Measurements from ENCODE around the gene TMEM214. TPM values are rescaled to one million over a fixed set of nuclear protein-coding genes. Genes with fewer than 3 reads are reported as not detected.

Gene TMEM214
- total RNA-seq, 2 donors from 2014 or later: 21.0 to 41.0 TPM

DNA sequence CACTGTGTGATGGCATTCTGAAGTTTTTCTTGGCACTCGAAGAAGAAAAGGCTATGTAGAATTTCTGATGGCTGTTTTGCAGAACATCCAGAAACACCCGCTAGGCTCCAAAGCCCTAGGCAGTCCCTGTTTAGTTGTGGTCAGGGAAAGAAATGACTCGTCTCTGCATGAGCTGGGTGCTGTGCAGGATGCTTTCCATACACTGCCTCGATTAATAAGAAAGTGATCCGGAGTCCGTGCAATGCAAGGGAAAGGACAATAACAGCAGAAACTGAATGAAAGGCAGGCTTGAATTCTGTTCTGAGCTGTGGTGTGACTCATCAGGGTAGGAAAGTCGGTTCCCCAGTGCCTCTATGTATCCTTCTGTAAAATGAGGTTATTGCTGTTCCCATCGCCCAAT lies 43.6 kb upstream of the TMEM214 start:
- H3K4me3 ChIP-seq: no peak overlapping the region

DNA sequence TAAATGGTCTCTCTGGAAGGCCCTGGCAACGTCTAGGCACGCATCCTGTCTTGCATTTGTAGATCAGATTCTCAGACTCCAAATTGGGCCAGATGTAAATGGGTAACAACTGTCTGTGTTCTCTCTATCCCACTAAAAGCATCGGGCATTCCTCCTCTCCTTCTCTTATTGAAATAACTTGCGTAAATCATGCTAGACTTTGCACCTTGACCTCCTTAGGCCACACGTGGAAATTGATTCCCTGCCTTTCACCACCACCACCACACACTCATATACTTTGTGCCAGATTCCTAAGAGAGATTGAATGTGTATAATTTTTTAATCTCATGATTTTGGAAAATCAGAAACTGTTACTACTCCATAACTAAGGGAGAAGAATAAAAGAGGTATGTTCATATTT lies 41.0 kb upstream of the TMEM214 start:
- TF ChIP-seq, protein P1, sequence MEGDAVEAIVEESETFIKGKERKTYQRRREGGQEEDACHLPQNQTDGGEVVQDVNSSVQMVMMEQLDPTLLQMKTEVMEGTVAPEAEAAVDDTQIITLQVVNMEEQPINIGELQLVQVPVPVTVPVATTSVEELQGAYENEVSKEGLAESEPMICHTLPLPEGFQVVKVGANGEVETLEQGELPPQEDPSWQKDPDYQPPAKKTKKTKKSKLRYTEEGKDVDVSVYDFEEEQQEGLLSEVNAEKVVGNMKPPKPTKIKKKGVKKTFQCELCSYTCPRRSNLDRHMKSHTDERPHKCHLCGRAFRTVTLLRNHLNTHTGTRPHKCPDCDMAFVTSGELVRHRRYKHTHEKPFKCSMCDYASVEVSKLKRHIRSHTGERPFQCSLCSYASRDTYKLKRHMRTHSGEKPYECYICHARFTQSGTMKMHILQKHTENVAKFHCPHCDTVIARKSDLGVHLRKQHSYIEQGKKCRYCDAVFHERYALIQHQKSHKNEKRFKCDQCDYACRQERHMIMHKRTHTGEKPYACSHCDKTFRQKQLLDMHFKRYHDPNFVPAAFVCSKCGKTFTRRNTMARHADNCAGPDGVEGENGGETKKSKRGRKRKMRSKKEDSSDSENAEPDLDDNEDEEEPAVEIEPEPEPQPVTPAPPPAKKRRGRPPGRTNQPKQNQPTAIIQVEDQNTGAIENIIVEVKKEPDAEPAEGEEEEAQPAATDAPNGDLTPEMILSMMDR (IDR thresholded peaks at IDR 0.05): no peak
- H3K4me3 ChIP-seq: no peak overlapping the region
- H3K27me3 ChIP-seq: no peaks in the 10 kb centered on the region
- no peaks in the 10 kb centered on the region for H3K4me1 ChIP-seq
- H3K36me3 ChIP-seq: no peaks in the 10 kb centered on the region
- H3K27ac ChIP-seq: no peak overlapping the region
- no peak for DNase-seq (ENCODE audit: low spot score)
- no peaks in the 10 kb centered on the region for H3K9me3 ChIP-seq

More for the DNA sequence above, 43.6 kb upstream of the TMEM214 start:
- H3K27ac ChIP-seq: no peak overlapping the region
- H3K4me1 ChIP-seq: no peaks in the 10 kb centered on the region
- TF ChIP-seq, protein P1 (IDR thresholded peaks at IDR 0.05): no peak
- no peaks in the 10 kb centered on the region for H3K27me3 ChIP-seq
- no peaks in the 10 kb centered on the region for H3K9me3 ChIP-seq
- H3K36me3 ChIP-seq: no peaks in the 10 kb centered on the region
- no peak for DNase-seq (ENCODE audit: low spot score)

- no peak for DNase-seq (ENCODE audit: low spot score)
- Histone ChIP-seq H3K27ac (no peak overlapping the region), H3K9me3 (no peaks in the 10 kb centered on the region), H3K36me3 (peaks cover 3% of the 10 kb centered on the region), H3K4me1 (no peaks in the 10 kb centered on the region), H3K4me3 (no peak overlapping the region), H3K27me3 (no peaks in the 10 kb centered on the region)
- TF ChIP-seq, protein P1 (IDR thresholded peaks at IDR 0.05): no peak
Observed at GRCh38 chr2:26993768-26994167, 39.0 kb upstream of the TMEM214 start.

GRCh38 chr2:26994983-26995382 lies 37.8 kb upstream of the TMEM214 start:
- DNase-seq (ENCODE audit: low spot score): no peak
- no peaks in the 10 kb centered on the region for H3K4me1 ChIP-seq
- H3K36me3 ChIP-seq: peaks cover 4% of the 10 kb centered on the region
- TF ChIP-seq, protein P1 (IDR thresholded peaks at IDR 0.05): no peak
- H3K27me3 ChIP-seq: no peaks in the 10 kb centered on the region
- H3K27ac ChIP-seq: no peak overlapping the region
- H3K9me3 ChIP-seq: no peaks in the 10 kb centered on the region
- no peak overlapping the region for H3K4me3 ChIP-seq

GRCh38 chr2:26997394-26997793 lies 35.4 kb upstream of the TMEM214 start:
- TF ChIP-seq, protein P1 (IDR thresholded peaks at IDR 0.05): no peak
- Histone ChIP-seq H3K27me3 (no peaks in the 10 kb centered on the region), H3K36me3 (peaks cover 4% of the 10 kb centered on the region), H3K4me3 (no peak overlapping the region), H3K9me3 (no peaks in the 10 kb centered on the region), H3K4me1 (no peaks in the 10 kb centered on the region), H3K27ac (no peak overlapping the region)
- no peak for DNase-seq (ENCODE audit: low spot score)

DNA sequence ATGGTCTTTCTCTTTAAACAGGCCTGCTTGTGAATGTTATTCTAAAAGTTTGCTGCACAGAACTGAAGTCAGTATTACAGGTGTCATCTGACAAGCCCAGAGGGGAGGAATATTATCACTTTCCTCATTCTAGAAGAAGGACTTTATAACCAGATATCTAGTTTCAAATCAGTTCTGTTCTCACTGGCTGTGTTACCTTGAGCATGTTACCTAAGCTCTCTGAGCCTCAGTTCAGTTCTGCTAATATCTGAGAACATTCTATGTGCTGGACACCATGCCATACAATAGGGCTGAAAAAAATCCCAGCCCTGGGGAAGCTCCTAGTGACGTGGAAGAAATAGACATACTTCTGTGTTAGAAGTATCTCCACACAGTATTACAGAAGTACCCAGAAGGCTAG lies 34.4 kb upstream of the TMEM214 start:
- H3K9me3 ChIP-seq: no peaks in the 10 kb centered on the region
- TF ChIP-seq, protein P1 (IDR thresholded peaks at IDR 0.05): no peak
- no peaks in the 10 kb centered on the region for H3K4me1 ChIP-seq
- H3K27ac ChIP-seq: no peak overlapping the region
- no peak overlapping the region for H3K4me3 ChIP-seq
- no peaks in the 10 kb centered on the region for H3K27me3 ChIP-seq
- DNase-seq (ENCODE audit: low spot score): no peak
- H3K36me3 ChIP-seq: peaks cover 4% of the 10 kb centered on the region
